ENCODE results near the gene ZNF526.

GRCh38 chr19:42191330-42191729 is 28.8 kb upstream of the ZNF526 start:
- no peak for TF ChIP-seq CTCF (IDR thresholded peaks at IDR 0.05)
- no peak for TF ChIP-seq POLR2A (IDR thresholded peaks at IDR 0.05)

All from ovary (tissue), 3 donors.